Measurements from ENCODE around the gene PAX2. TPM values are rescaled to one million over a fixed set of nuclear protein-coding genes. Genes with fewer than 3 reads are reported as not detected.

PAX2 gene
- total RNA-seq, 1 donor from 2014 or later = not detected

DNA sequence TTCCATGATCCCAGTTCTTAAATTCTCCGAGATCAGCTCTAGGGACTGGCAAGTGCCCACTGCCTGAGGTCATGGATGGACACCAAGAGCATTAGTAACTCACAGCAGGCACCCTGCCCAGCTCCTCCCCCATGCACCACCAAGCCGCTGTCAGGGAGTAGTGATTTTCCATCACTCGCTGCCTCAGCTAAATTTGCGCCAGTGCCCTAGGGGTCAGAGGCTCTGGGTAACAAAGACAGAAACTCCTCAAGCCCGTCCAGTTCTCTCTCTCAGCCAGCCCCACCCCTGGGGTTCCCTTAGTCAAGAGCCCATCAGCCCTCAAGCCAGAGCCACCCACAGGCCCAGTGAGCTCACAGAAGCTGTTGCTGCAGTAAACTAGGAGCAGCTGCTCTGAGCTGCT, 30.0 kb downstream of the PAX2 start:
- no peak overlapping the region for H3K4me3 ChIP-seq
- intact Hi-C loops (cut with DNase I) = no loop called here
- H3K27me3 ChIP-seq = peaks cover 22% of the 10 kb centered on the region
- TF ChIP-seq CTCF (IDR thresholded peaks at IDR 0.05) = no peak
- DNase-seq (no peak), ATAC-seq (no peak)
- no peaks in the 10 kb centered on the region for H3K4me1 ChIP-seq
- no peaks in the 10 kb centered on the region for H3K36me3 ChIP-seq
- no peaks in the 10 kb centered on the region for H3K9me3 ChIP-seq
- H3K27ac ChIP-seq = no peak overlapping the region

DNA sequence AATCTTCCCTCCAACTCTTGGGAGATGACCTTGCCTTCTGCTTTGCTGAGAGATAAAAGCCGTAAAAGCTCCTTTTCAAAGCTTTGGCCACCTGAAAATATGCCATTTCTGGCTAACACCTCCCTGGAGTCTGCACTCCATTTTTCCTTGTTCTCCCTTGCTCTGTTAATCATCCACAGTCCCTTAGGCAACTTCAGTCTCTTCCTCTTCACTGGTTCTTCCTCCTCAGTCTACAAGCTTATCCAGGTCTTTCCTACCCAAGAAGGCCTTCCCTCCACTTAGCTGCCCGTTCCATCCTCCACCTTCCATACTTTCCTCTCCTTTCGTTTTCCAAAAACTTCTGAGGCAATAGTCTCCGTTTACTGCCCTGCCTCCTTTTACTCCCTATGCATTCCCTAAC, 30.5 kb downstream of the PAX2 start:
- intact Hi-C loops (cut with DNase I) = no loop called here
- peaks cover 22% of the 10 kb centered on the region for H3K27me3 ChIP-seq
- DNase-seq (no peak), ATAC-seq (no peak)
- H3K27ac ChIP-seq = no peak overlapping the region
- no peaks in the 10 kb centered on the region for H3K4me1 ChIP-seq
- no peak overlapping the region for H3K4me3 ChIP-seq
- no peaks in the 10 kb centered on the region for H3K36me3 ChIP-seq
- no peaks in the 10 kb centered on the region for H3K9me3 ChIP-seq
- no peak for TF ChIP-seq CTCF (IDR thresholded peaks at IDR 0.05)

DNA sequence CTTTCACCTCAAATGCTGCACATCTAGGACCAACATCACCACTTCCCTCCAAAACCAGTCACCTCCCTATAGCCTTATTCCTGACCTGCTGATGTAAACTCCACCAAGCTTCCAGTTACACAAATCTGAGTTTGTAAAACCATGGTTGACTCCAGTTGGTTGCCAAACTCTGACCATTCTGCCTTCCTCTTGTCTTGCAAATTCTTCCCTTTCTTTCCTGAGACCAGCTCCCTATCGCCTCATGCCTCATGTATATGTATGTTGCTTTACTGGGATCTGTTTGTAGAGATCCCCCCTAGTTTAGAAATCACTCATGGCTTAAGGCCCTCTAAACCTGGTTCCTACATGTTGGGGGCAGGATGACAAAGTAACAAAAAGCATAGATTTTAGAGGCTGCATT, 31.3 kb downstream of the PAX2 start:
- H3K27me3 ChIP-seq = peaks cover 22% of the 10 kb centered on the region
- intact Hi-C loops (cut with DNase I) = no loop called here

GRCh38 chr10:100779329-100779728, 33.9 kb downstream of the PAX2 start:
- Histone ChIP-seq H3K9me3 (no peaks in the 10 kb centered on the region), H3K27me3 (peaks cover 17% of the 10 kb centered on the region), H3K36me3 (no peaks in the 10 kb centered on the region), H3K4me3 (no peak overlapping the region), H3K4me1 (no peaks in the 10 kb centered on the region), H3K27ac (no peak overlapping the region)
- no peak for TF ChIP-seq CTCF (IDR thresholded peaks at IDR 0.05)
- DNase-seq (no peak), ATAC-seq (no peak)
- intact Hi-C loops (cut with DNase I) = no loop called here

More for the DNA sequence above, 31.3 kb downstream of the PAX2 start:
- no peak for TF ChIP-seq CTCF (IDR thresholded peaks at IDR 0.05)
- Histone ChIP-seq H3K36me3 (no peaks in the 10 kb centered on the region), H3K9me3 (no peaks in the 10 kb centered on the region), H3K4me3 (no peak overlapping the region), H3K27ac (no peak overlapping the region), H3K4me1 (no peaks in the 10 kb centered on the region)
- ATAC-seq = no peak
- no peak for DNase-seq

- Histone ChIP-seq H3K36me3 (no peaks in the 10 kb centered on the region), H3K27me3 (peaks cover 17% of the 10 kb centered on the region), H3K4me3 (no peak overlapping the region), H3K27ac (no peak overlapping the region), H3K9me3 (no peaks in the 10 kb centered on the region), H3K4me1 (no peaks in the 10 kb centered on the region)
- ATAC-seq (no peak), DNase-seq (no peak)
- no peak for TF ChIP-seq CTCF (IDR thresholded peaks at IDR 0.05)
- intact Hi-C loops (cut with DNase I) = no loop called here
These were observed 34.9 kb downstream of the PAX2 start for GRCh38 chr10:100780324-100780723.

DNA sequence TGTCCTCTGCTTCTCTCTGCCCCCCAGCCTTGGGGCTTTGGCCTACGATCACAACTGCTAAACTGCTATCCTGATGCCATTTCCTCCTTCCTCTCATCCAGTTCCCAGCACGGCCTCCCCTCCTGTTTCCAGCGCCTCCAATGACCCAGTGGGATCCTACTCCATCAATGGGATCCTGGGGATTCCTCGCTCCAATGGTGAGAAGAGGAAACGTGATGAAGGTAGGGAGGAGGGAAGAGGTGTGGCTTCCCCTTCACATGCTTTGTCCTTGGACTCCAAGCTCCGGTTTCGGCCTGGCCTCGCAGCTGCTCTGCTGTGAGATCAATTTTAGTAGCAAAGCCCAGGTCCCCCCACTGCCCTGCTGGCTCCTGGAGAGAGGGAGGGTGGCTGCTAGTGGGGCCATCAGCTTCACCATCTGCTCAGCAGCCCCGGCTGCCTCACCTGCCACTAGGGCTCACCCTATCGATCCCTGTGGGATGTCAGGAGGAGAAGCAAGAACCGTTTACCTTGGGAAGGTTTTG, 35.8 kb downstream of the PAX2 start:
- Histone ChIP-seq H3K36me3 (no peaks in the 10 kb centered on the region), H3K9me3 (no peaks in the 10 kb centered on the region), H3K27me3 (peaks cover 16% of the 10 kb centered on the region), H3K4me1 (no peaks in the 10 kb centered on the region), H3K27ac (no peak overlapping the region), H3K4me3 (no peak overlapping the region)
- intact Hi-C loops (cut with DNase I) = no loop called here
- DNase-seq = no peak
- no peak for TF ChIP-seq CTCF (IDR thresholded peaks at IDR 0.05)
- no peak for ATAC-seq
